ENCODE data around the gene TMEM63A. TPM values are rescaled to one million over a fixed set of nuclear protein-coding genes. Genes with fewer than 3 reads are reported as not detected.

The TMEM63A gene
- polyA plus RNA-seq, 1 of the 3 experiments (the other 2 are of a cell fraction): 13.5 TPM

GRCh38 chr1:225928186-225929175, 46.3 kb upstream of the TMEM63A start:
- no peak for DNase-seq
- H3K27me3 ChIP-seq (ENCODE audit: insufficient read depth): no peaks in the 10 kb centered on the region
- H3K36me3 ChIP-seq (replicated peaks in 1 of 2; ENCODE audit: control insufficient read depth in 1 of 2, insufficient read depth in 2 of 2, low read length in 1 of 2): no peaks in the 10 kb centered on the region
- no peaks in the 10 kb centered on the region for H3K9me3 ChIP-seq
- peak overlapping the region in 1 of 2 experiments; percentile 39; a peak in 1 of 4 replicates for H3K27ac ChIP-seq (ENCODE audit: low read depth in 2 of 2, low read length in 1 of 2)
- peaks cover 9% of the 10 kb centered on the region for H3F3A ChIP-seq (replicated peaks; ENCODE audit: insufficient read depth)
- ChIA-PET POLR2A (interaction anchor here (0.9 kb wide), 1 partner anchor 151 kb away, joined by 3 read pairs; the partner anchor contains the start of gene SRP9), CTCF (no interaction called here)
- H3K4me2 ChIP-seq: no peak overlapping the region
- H3K4me1 ChIP-seq (ENCODE audit: control insufficient read depth in 1 of 2, insufficient read depth in 2 of 2, low read depth in 1 of 2, low read length in 1 of 2): peaks cover 0 to 7% of the 10 kb centered on the region in 2 experiments; a peak in 1 of 4 replicates
- WGBS (ENCODE audit: low lambda C conversion rate): 87% methylated on average over 14 of the region's 14 CpGs
- H3K9me2 ChIP-seq: no peaks in the 10 kb centered on the region
- H4K20me1 ChIP-seq (ENCODE audit: insufficient read depth): no peaks in the 10 kb centered on the region
- H3K4me3 ChIP-seq (ENCODE audit: low read depth in 2 of 2, low read length in 1 of 2): no peak overlapping the region
- H2AFZ ChIP-seq (ENCODE audit: low read depth): peak overlapping the region; percentile 41; the same call in 1 of the 2 replicates
- TF ChIP-seq SMC3 (IDR thresholded peaks at IDR 0.05; ENCODE audit: low read depth, low read length) (no peak), NRF1 (IDR thresholded peaks at IDR 0.05; ENCODE audit: low read depth, low read length) (no peak), RFX5 (IDR thresholded peaks at IDR 0.05; ENCODE audit: low read length) (no peak), USF1 (IDR thresholded peaks at IDR 0.05; ENCODE audit: borderline replicate concordance, low read depth) (no peak), SIN3A (IDR thresholded peaks at IDR 0.05; ENCODE audit: borderline replicate concordance, low read depth, low read length) (no peak), IRF3 (IDR thresholded peaks at IDR 0.05; ENCODE audit: low read depth, low read length) (no peak), EZH2phosphoT487 (IDR thresholded peaks at IDR 0.05; ENCODE audit: borderline replicate concordance, low read depth) (no peak), TCF12 (IDR thresholded peaks at IDR 0.05) (no peak), GATA2 (CRISPR knock-in tag; IDR thresholded peaks at IDR 0.05) (no peak), JUND (IDR thresholded peaks at IDR 0.05) (no peak), NFIC (IDR thresholded peaks at IDR 0.05; ENCODE audit: borderline replicate concordance) (no peak), CHD2 (IDR thresholded peaks at IDR 0.05; ENCODE audit: low read length, partially characterized antibody) (no peak)
- TF ChIP-seq, protein P1, sequence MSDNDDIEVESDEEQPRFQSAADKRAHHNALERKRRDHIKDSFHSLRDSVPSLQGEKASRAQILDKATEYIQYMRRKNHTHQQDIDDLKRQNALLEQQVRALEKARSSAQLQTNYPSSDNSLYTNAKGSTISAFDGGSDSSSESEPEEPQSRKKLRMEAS (IDR thresholded peaks at IDR 0.05; ENCODE audit: low read depth): no peak
- TF ChIP-seq, protein P2, sequence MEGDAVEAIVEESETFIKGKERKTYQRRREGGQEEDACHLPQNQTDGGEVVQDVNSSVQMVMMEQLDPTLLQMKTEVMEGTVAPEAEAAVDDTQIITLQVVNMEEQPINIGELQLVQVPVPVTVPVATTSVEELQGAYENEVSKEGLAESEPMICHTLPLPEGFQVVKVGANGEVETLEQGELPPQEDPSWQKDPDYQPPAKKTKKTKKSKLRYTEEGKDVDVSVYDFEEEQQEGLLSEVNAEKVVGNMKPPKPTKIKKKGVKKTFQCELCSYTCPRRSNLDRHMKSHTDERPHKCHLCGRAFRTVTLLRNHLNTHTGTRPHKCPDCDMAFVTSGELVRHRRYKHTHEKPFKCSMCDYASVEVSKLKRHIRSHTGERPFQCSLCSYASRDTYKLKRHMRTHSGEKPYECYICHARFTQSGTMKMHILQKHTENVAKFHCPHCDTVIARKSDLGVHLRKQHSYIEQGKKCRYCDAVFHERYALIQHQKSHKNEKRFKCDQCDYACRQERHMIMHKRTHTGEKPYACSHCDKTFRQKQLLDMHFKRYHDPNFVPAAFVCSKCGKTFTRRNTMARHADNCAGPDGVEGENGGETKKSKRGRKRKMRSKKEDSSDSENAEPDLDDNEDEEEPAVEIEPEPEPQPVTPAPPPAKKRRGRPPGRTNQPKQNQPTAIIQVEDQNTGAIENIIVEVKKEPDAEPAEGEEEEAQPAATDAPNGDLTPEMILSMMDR (IDR thresholded peaks at IDR 0.05): no peak
- H3K9ac ChIP-seq: no peak overlapping the region
- H3K79me2 ChIP-seq (ENCODE audit: insufficient read depth): peaks cover 5% of the 10 kb centered on the region

Measured in SK-N-SH (cell line).